ENCODE measurements around the gene TMEM53. TPM values are rescaled to one million over a fixed set of nuclear protein-coding genes. Genes with fewer than 3 reads are reported as not detected.

TMEM53 gene
- total RNA-seq, 2 donors from 2014 or later = 26.4 to 29.6 TPM

DNA sequence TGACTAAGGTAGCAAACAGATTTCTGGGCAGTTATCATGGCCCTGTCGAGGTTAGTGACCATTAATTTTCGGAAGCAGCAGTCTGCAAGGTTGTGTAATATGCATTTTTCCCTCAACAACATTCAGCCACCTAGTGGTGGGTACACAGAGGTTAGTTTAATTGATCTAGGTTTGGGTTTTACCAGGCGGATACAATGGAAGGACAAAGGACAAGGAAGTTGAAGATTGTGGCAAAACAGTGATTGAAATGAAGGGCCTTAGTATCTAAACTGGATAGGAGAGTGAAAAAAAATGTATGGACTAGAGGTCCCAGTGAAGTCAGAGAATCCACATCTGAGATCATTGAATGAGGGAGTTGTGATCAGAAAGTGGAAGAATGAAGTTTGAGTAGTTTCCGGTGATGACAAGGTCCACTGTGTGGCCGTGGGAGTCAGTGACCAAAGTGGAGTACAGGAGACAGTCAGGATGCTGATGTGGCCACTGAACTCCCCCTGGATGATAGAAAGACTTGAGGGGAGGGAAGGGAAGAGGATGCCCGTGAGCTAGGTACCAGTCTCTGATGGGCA, 3.0 kb upstream of the TMEM53 start:
- H3K4me1 ChIP-seq = peaks cover 14% of the 10 kb centered on the region
- no peaks in the 10 kb centered on the region for H3K9me3 ChIP-seq
- intact Hi-C loops (cut with DNase I) = no loop called here
- DNase-seq = no peak
- TF ChIP-seq, protein P1, sequence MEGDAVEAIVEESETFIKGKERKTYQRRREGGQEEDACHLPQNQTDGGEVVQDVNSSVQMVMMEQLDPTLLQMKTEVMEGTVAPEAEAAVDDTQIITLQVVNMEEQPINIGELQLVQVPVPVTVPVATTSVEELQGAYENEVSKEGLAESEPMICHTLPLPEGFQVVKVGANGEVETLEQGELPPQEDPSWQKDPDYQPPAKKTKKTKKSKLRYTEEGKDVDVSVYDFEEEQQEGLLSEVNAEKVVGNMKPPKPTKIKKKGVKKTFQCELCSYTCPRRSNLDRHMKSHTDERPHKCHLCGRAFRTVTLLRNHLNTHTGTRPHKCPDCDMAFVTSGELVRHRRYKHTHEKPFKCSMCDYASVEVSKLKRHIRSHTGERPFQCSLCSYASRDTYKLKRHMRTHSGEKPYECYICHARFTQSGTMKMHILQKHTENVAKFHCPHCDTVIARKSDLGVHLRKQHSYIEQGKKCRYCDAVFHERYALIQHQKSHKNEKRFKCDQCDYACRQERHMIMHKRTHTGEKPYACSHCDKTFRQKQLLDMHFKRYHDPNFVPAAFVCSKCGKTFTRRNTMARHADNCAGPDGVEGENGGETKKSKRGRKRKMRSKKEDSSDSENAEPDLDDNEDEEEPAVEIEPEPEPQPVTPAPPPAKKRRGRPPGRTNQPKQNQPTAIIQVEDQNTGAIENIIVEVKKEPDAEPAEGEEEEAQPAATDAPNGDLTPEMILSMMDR (IDR thresholded peaks at IDR 0.05) = peak; percentile 34
- no peak overlapping the region for H3K4me3 ChIP-seq
- H3K36me3 ChIP-seq = no peaks in the 10 kb centered on the region
- peak overlapping the region; percentile 92 for H3K27ac ChIP-seq
- no peak overlapping the region for H3K9ac ChIP-seq (ENCODE audit: low read depth in 2 of 2, low read length in 2 of 2)
- no peaks in the 10 kb centered on the region for H3K27me3 ChIP-seq

DNA sequence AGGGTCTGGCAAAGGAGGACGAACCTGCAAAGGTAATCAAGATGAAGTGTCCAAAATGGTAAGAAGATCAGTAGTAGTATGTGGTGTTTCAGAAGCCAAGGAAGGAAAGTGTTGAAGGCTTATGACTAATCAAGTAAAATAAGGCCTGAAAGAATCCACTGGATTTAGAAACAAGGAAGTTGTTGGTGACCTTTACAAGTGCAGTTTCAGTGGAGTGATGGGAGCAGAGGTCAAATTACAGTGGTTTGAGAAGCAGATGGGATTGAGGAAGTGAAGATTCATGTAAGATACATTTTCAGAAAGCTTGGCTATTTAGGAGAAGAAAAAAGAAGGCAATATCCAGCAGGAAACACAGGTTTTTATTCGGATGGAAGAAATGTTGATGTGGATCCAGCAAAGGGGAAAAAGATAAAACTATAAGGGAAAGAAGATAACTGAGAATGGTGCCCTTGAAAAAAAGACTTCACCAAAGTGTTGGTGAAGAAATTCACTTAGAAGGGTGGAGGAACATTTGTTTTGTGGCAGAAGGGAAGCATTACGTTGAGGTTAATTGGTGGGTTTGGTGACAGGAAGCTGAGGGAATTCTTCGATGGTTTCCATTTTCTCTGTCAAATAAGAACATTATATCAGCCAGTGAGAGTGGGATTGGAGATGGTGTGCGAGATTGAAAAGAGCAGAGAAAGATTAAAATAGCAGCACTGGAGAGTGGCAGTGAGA, 2.4 kb upstream of the TMEM53 start:
- H3K4me1 ChIP-seq = peaks cover 14% of the 10 kb centered on the region

DNA sequence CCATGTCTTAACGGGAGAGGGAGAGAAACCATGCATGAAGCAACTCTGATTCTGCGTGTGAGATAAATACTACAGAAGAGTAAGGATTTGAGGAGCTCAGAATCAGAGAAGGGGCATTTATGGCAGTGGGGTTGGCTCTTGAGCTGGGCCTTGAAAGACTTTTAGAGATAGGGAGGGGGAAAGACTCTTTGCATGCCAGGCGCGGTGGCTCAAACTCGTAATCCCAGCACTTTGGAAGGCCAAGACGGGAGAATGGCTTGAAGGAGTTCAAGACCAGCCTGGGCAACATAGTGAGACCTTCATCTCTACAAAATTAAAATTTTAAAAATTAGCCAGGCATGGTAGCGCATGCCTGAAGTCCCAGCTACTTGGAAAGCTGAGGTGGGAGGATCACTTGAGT, 905 bp upstream of the TMEM53 start:
- Histone ChIP-seq H3K9me3 (no peaks in the 10 kb centered on the region), H3K27me3 (no peaks in the 10 kb centered on the region), H3K4me1 (peaks cover 14% of the 10 kb centered on the region), H3K27ac (peak overlapping the region; percentile 92), H3K36me3 (no peaks in the 10 kb centered on the region), H3K9ac (ENCODE audit: low read depth in 2 of 2, low read length in 2 of 2) (peak overlapping the region in 1 of 2 donors; percentile 70), H3K4me3 (peak overlapping the region; percentile 43)
- no peak for DNase-seq
- intact Hi-C loops (cut with DNase I) = no loop called here
- TF ChIP-seq, protein P1 (IDR thresholded peaks at IDR 0.05) = no peak

More for the DNA sequence above, 2.4 kb upstream of the TMEM53 start:
- peak overlapping the region; percentile 92 for H3K27ac ChIP-seq
- H3K36me3 ChIP-seq = no peaks in the 10 kb centered on the region
- no peak overlapping the region for H3K4me3 ChIP-seq
- DNase-seq = peak; percentile 45
- TF ChIP-seq, protein P1 (IDR thresholded peaks at IDR 0.05) = no peak
- peak overlapping the region in 1 of 2 donors; percentile 42 for H3K9ac ChIP-seq (ENCODE audit: low read depth in 2 of 2, low read length in 2 of 2)
- H3K27me3 ChIP-seq = no peaks in the 10 kb centered on the region
- intact Hi-C loops (cut with DNase I) = no loop called here
- no peaks in the 10 kb centered on the region for H3K9me3 ChIP-seq

DNA sequence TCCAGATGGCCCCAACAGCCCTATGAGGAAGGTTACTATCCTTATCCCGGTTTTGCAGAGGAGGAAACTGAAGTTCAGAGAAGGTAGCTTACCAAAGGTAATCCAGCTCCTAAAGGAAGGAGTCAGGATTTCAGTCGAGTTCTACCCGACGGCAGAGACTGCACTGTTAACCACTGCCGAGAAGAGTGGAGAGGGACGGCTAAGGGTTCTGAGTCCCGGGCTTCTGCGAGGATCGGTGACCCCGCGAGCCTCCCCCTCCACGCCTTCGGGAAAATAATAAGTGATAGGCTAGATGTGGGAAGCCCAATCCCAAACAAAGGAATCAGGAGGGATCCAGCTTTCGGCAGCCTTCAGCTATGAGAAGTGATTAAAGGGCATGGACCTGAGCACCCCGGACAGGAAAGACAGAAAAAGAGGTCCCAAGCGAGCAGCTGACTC, 587 bp downstream of the TMEM53 start:
- Histone ChIP-seq H3K27ac (peak overlapping the region; percentile 92), H3K4me1 (peaks cover 14% of the 10 kb centered on the region), H3K9me3 (no peaks in the 10 kb centered on the region), H3K4me3 (peak overlapping the region; percentile 43), H3K36me3 (no peaks in the 10 kb centered on the region), H3K9ac (ENCODE audit: low read depth in 2 of 2, low read length in 2 of 2) (peak overlapping the region; percentile 70 to 78), H3K27me3 (no peaks in the 10 kb centered on the region)
- intact Hi-C loops (cut with DNase I) = no loop called here
- TF ChIP-seq, protein P1 (IDR thresholded peaks at IDR 0.05) = no peak
- no peak for DNase-seq

DNA sequence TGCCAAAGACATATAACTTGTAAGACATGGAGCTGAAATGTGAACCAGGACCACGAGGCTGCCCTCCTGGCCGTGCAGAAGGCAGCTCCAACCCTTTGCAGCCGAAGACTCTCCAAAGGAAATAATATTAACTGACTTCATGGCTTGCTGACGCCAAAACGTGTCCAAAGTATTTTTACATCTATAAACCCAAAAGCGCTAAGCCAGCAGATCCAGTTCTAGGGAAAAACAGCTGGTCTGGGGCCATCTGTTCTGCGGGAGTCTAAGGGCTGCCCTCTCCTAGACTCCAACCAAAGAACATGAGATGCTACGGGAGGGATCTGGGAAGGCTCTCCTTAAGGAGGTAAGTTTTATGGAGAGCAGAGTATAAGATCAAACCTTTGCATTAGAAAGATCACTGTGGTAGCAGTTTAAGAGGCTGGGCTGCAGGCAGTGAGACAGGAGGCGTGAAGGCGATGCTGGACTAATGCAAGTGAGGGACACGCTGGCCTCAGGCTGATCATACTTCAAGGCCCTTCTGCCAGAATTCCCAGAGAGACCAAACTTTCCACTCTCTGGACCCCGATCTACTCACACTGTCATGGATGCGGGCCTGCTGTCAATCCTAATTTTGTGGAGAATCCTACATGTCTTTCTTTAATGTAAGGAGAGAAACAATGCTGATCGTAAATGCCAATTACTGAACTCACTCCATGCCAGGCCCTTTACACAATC, 1.2 kb downstream of the TMEM53 start:
- Histone ChIP-seq H3K27me3 (no peaks in the 10 kb centered on the region), H3K4me3 (peak overlapping the region; percentile 43), H3K9me3 (no peaks in the 10 kb centered on the region), H3K4me1 (peaks cover 14% of the 10 kb centered on the region), H3K9ac (ENCODE audit: low read depth in 2 of 2, low read length in 2 of 2) (peak overlapping the region; percentile 70 to 78), H3K27ac (peak overlapping the region; percentile 92), H3K36me3 (no peaks in the 10 kb centered on the region)
- TF ChIP-seq, protein P1 (IDR thresholded peaks at IDR 0.05) = no peak
- intact Hi-C loops (cut with DNase I) = no loop called here
- no peak for DNase-seq
